ENCODE data around the gene MED1.
"Not testable (repeated sequence)": the region's sequence is repeated elsewhere in the genome, so short reads cannot be mapped to it uniquely, and the experiment has no call there.

Gene MED1

GRCh38 chr17:39443326-39443725, 7.7 kb downstream of the MED1 start:
- no peaks in the 10 kb centered on the region for H3K9me3 ChIP-seq (ENCODE audit: control insufficient read depth, insufficient read depth, low read depth, low read length)
- peaks cover 91 to 99% of the 10 kb centered on the region in 2 experiments for H3K36me3 ChIP-seq (ENCODE audit: control insufficient read depth in 2 of 2, insufficient read depth in 1 of 2, low read length in 2 of 2)
- POLR2A ChIA-PET: no interaction called here
- H3K27ac ChIP-seq (ENCODE audit: extremely low read depth, low read depth, low read length): no peak overlapping the region
- CTCF ChIA-PET: interaction anchor here (0.7 kb wide), 1 partner anchor 257 kb away, joined by 6 read pairs; the partner anchor contains the start of gene ERBB2
- TF ChIP-seq HIC1 (tag by site-specific recombination; IDR thresholded peaks at IDR 0.05) (no peak), ZFHX2 (tag by site-specific recombination; conservative IDR thresholded peaks at IDR 0.05) (no peak), ZNF48 (tag by site-specific recombination; IDR thresholded peaks at IDR 0.05) (no peak), ZNF580 (tag by site-specific recombination; IDR thresholded peaks at IDR 0.05) (no peak), ZBTB11 (tag by site-specific recombination; conservative IDR thresholded peaks at IDR 0.05; ENCODE audit: low read depth) (no peak), ZNF560 (tag by site-specific recombination; IDR thresholded peaks at IDR 0.05; ENCODE audit: borderline replicate concordance) (no peak), ZNF394 (tag by site-specific recombination; IDR thresholded peaks at IDR 0.05; ENCODE audit: borderline replicate concordance) (no peak), ZNF26 (tag by site-specific recombination; IDR thresholded peaks at IDR 0.05) (no peak)
- H3K4me1 ChIP-seq (ENCODE audit: control insufficient read depth, insufficient read depth, low read length): no peaks in the 10 kb centered on the region
- no peak overlapping the region for H3K4me3 ChIP-seq (ENCODE audit: low read depth, low read length)

GRCh38 chr17:39439868-39440267, 11.2 kb downstream of the MED1 start:
- ChIA-PET CTCF (interaction anchor here (0.6 kb wide), 1 partner anchor 198 kb away, joined by 4 read pairs; no protein-coding TSS in a partner anchor), POLR2A (interaction anchor here (0.5 to 1.8 kb wide), 3 partner anchors 11 to 46 kb away, joined by 4 to 5 read pairs (median 4); partner anchors contain the start of gene MED1)
- H3K27ac ChIP-seq (ENCODE audit: extremely low read depth, low read depth, low read length); H3K4me1 ChIP-seq (ENCODE audit: control insufficient read depth, insufficient read depth, low read length); H3K4me3 ChIP-seq (ENCODE audit: low read depth, low read length); H3K9me3 ChIP-seq (ENCODE audit: control insufficient read depth, insufficient read depth, low read depth, low read length): not testable (repeated sequence)
- TF ChIP-seq ZNF366 (tag by site-specific recombination; conservative IDR thresholded peaks at IDR 0.05) (peak; percentile 97), PRDM1 (tag by site-specific recombination; IDR thresholded peaks at IDR 0.05) (peak; percentile 57; the same call in 1 of the 2 replicates)
- peaks cover 89 to 97% of the 10 kb centered on the region in 2 experiments for H3K36me3 ChIP-seq (ENCODE audit: control insufficient read depth in 2 of 2, insufficient read depth in 1 of 2, low read length in 2 of 2)

- H3K27ac ChIP-seq (ENCODE audit: extremely low read depth, low read depth, low read length): no peak overlapping the region
- H3K4me1 ChIP-seq (ENCODE audit: control insufficient read depth, insufficient read depth, low read length): no peaks in the 10 kb centered on the region
- H3K9me3 ChIP-seq (ENCODE audit: control insufficient read depth, insufficient read depth, low read depth, low read length): no peaks in the 10 kb centered on the region
- CTCF ChIA-PET: interaction anchor here (0.7 kb wide), 1 partner anchor 198 kb away, joined by 3 read pairs; no protein-coding TSS in a partner anchor
- no peak overlapping the region for H3K4me3 ChIP-seq (ENCODE audit: low read depth, low read length)
- POLR2A ChIA-PET: no interaction called here
- peaks cover 93 to 99% of the 10 kb centered on the region in 2 experiments for H3K36me3 ChIP-seq (ENCODE audit: control insufficient read depth in 2 of 2, insufficient read depth in 1 of 2, low read length in 2 of 2)
- TF ChIP-seq ZNF292 (tag by site-specific recombination; IDR thresholded peaks at IDR 0.05; ENCODE audit: borderline replicate concordance, low read depth) (no peak), PRDM2 (tag by site-specific recombination; IDR thresholded peaks at IDR 0.05; ENCODE audit: borderline replicate concordance) (no peak), ZNF513 (tag by site-specific recombination; IDR thresholded peaks at IDR 0.05) (no peak), ZNF658 (tag by site-specific recombination; IDR thresholded peaks at IDR 0.05) (no peak), ZNF621 (tag by site-specific recombination; IDR thresholded peaks at IDR 0.05) (no peak)
Measured at GRCh38 chr17:39429600-39429999, 21.5 kb downstream of the MED1 start.

All from HEK293 (cell line).